MCF 10A (cell line): ENCODE measurements around the gene CCDC92B. TPM values are rescaled to one million over a fixed set of nuclear protein-coding genes. Genes with fewer than 3 reads are reported as not detected.
"Not testable (repeated sequence)": the region's sequence is repeated elsewhere in the genome, so short reads cannot be mapped to it uniquely, and the experiment has no call there.

ENCODE experiments used
- BruUV-seq: library from RNA; stranded (reverse); fragments of 400-500 nt; replicated peaks from 2 replicates; lab custom pipeline; 2021; lab: Mats Ljungman, UMichigan
- CTCF ChIA-PET: fragments of 300-600 bp; sonication (Branson Sonifier 250); formaldehyde crosslinking; extraction: SDS; loops from one replicate; lab custom pipeline; 2021; ENCODE audit warnings: antibody characterized with exemption, inconsistent platforms; lab: Yijun Ruan, JAX
- POLR2A ChIA-PET: fragments of 300-600, 350-650 bp; sonication (Branson Sonifier 250); formaldehyde crosslinking; extraction: SDS; loops from one replicate; lab custom pipeline; 2020; ENCODE audit warnings: antibody characterized with exemption, inconsistent platforms; lab: Yijun Ruan, JAX
- DNase-seq: peaks from one replicate; pipeline ENCODE4 v3.0.0-alpha.2; 2018; ENCODE audit not compliant: unreplicated experiment
- H3K27ac Mint-ChIP-seq: one replicate; pipeline ENCODE4 v1.8.0; 2022; ENCODE audit warnings: mild to moderate bottlenecking, low read depth, mixed read lengths; ENCODE audit not compliant: unreplicated experiment
- H3K27me3 Mint-ChIP-seq: one replicate; pipeline ENCODE4 v1.8.0; 2022; ENCODE audit warnings: mixed read lengths; ENCODE audit not compliant: insufficient read depth, unreplicated experiment
- H3K36me3 Mint-ChIP-seq: one replicate; pipeline ENCODE4 v1.8.0; 2022; ENCODE audit warnings: mild to moderate bottlenecking, moderate library complexity, mixed read lengths; ENCODE audit not compliant: insufficient read depth, unreplicated experiment
- H3K4me1 Mint-ChIP-seq: one replicate; pipeline ENCODE4 v1.8.0; 2022; ENCODE audit warnings: mixed read lengths; ENCODE audit not compliant: insufficient read depth, unreplicated experiment
- H3K4me3 Mint-ChIP-seq: one replicate; pipeline ENCODE4 v1.8.0; 2022; ENCODE audit warnings: mild to moderate bottlenecking, moderate library complexity, mixed read lengths; ENCODE audit not compliant: unreplicated experiment
- H3K9me3 Mint-ChIP-seq: one replicate; pipeline ENCODE4 v1.8.0; 2022; ENCODE audit warnings: mixed read lengths; ENCODE audit not compliant: unreplicated experiment
- intact Hi-C: fragments of 100-400 bp; cut with micrococcal nuclease; formaldehyde crosslinking; loops from 2 replicates; pipeline ENCODE4 v1.14.1; 2022
- total RNA-seq: library from RNA; stranded (reverse); gene quantifications from 2 replicates; pipeline ENCODE4 v1.2.3, GENCODE V29; 2022
- TF ChIP-seq, protein P1 (sequence below): fragments of 200-600 bp; IDR thresholded peaks from one replicate; pipeline ENCODE4 v1.8.0; 2022; ENCODE audit warnings: antibody characterized with exemption, mild to moderate bottlenecking; ENCODE audit not compliant: unreplicated experiment

Gene CCDC92B
- total RNA-seq, 1 experiment from 2014 or later, result not detected

DNA sequence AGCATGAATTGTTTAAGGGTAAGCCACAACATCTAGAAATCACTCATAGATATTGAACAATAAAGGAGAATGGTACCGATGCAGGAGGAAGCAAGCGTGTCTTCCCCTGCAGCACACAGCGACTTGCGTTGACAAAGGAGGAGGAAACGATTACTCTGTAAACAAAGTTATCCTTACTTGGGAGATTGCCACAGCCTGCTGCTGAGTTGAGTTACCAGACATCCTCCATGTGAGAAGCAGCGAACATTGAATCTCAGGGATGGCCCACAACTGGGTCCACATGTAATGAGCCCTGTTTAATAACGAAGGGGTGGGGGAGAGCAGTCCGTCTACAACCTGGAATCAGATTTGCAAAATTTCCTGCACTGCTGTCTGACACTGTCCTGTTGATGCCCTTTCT is 65.5 kb downstream of the CCDC92B start:
- no TSS peak for BruUV-seq
- Mint-ChIP-seq H3K27ac (no peak overlapping the region), H3K9me3 (peaks cover 7% of the 10 kb centered on the region), H3K36me3 (peaks cover 94% of the 10 kb centered on the region), H3K4me1 (no peaks in the 10 kb centered on the region), H3K27me3 (no peaks in the 10 kb centered on the region), H3K4me3 (no peak overlapping the region)
- ChIA-PET CTCF (no interaction called here), POLR2A (interaction anchor here (0.9 kb wide), 1 partner anchor 9 kb away, joined by 3 read pairs; no protein-coding TSS in a partner anchor)
- DNase-seq, result no peak
- intact Hi-C loops, result no loop called here
- TF ChIP-seq, protein P1, sequence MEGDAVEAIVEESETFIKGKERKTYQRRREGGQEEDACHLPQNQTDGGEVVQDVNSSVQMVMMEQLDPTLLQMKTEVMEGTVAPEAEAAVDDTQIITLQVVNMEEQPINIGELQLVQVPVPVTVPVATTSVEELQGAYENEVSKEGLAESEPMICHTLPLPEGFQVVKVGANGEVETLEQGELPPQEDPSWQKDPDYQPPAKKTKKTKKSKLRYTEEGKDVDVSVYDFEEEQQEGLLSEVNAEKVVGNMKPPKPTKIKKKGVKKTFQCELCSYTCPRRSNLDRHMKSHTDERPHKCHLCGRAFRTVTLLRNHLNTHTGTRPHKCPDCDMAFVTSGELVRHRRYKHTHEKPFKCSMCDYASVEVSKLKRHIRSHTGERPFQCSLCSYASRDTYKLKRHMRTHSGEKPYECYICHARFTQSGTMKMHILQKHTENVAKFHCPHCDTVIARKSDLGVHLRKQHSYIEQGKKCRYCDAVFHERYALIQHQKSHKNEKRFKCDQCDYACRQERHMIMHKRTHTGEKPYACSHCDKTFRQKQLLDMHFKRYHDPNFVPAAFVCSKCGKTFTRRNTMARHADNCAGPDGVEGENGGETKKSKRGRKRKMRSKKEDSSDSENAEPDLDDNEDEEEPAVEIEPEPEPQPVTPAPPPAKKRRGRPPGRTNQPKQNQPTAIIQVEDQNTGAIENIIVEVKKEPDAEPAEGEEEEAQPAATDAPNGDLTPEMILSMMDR, result no peak

DNA sequence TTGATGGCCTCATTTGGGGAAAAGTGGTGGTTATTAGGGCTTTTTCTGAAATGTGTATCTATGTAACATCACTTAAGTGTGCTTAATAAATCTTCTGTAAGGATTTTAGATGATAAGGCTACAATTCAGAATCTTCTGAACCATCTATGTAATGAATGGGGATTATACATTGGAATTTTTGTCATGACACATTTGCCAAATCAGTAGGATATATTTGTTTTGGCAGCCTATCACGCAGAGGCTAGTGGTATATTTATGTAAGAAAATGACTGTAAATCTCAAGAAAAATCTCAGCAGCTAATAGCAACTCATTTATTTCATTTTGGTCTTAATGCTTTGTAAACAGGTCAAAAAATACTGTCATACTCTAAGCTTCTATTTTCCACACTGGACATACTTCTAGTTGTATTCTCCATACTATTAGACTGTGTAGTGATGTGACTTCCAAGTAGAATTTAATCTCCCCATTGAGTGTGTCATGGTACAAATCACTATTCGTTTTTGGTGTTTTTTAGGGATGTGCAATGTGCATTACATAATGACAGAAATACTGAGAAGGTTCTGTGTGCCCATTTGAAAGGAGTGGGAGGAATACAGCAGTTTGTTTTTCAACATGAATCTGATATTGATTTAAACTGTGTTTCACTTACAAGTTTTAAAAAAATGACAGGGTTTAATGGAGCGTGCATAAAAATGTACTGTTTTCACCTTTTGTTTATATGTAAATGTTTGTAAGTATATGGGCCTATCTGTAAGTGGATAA is 67.1 kb downstream of the CCDC92B start:
- no peak overlapping the region for H3K27ac Mint-ChIP-seq
- BruUV-seq, result TSS peak; percentile 8
- H3K36me3 Mint-ChIP-seq, result peaks cover 95% of the 10 kb centered on the region
- CTCF ChIA-PET, result interaction anchor here (0.6 kb wide), 1 partner anchor 71 kb away, joined by 4 read pairs; no protein-coding TSS in a partner anchor
- intact Hi-C loops, result no loop called here
- H3K4me3 Mint-ChIP-seq, result no peak overlapping the region
- no peaks in the 10 kb centered on the region for H3K4me1 Mint-ChIP-seq
- DNase-seq, result no peak
- H3K27me3 Mint-ChIP-seq, result no peaks in the 10 kb centered on the region
- TF ChIP-seq, protein P1, result no peak
- POLR2A ChIA-PET, result interaction anchor here (1.0 kb wide), 1 partner anchor 8 kb away, joined by 4 read pairs; no protein-coding TSS in a partner anchor
- peaks cover 8% of the 10 kb centered on the region for H3K9me3 Mint-ChIP-seq

DNA sequence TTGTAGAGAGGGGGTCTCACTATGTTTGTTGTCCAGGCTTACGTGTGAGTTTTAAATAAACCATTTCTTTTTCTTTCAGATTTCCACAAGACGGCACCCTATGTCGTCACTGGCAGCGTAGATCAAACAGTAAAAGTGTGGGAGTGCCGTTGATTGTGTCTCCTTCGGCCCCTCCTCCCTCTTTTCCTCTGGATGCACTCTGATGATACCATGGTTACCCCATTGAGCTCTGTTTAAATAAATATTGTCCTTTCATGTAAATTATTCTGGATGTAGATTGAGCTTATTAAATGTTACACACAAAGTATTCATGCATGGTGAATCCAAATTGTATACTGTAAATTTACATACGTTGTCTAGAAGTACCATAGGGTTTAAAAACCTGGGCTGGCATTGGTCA is 67.8 kb downstream of the CCDC92B start:
- TF ChIP-seq, protein P1, result no peak
- Mint-ChIP-seq H3K4me3 (no peak overlapping the region), H3K4me1 (no peaks in the 10 kb centered on the region), H3K9me3 (peaks cover 8% of the 10 kb centered on the region), H3K27me3 (no peaks in the 10 kb centered on the region), H3K27ac (no peak overlapping the region), H3K36me3 (peaks cover 95% of the 10 kb centered on the region)
- CTCF ChIA-PET, result no interaction called here
- POLR2A ChIA-PET, result no interaction called here
- no peak for DNase-seq
- intact Hi-C loops, result no loop called here
- BruUV-seq, result no TSS peak

DNA sequence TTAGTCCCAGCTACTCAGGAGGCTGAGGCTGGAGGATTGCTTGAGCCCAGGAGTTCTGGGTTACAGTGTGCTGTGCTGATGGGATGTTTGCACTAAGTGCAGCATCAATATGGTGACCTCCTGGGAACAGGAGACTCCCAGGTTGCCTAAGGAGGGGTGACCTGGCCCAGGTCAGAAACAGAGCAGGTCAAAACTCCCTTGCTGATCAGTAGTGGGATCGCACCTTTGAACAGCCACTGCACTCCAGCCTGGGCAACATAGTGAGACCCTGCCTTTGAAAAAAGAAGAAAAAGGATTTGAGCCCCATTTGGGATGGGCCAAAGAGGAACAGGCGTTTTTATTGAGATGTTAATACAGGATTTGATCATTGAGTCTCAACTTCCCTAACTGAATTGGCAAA is 68.5 kb downstream of the CCDC92B start:
- no peaks in the 10 kb centered on the region for H3K27me3 Mint-ChIP-seq
- CTCF ChIA-PET, result interaction anchor here (0.6 kb wide), 1 partner anchor 1254 kb away, joined by 3 read pairs; no protein-coding TSS in a partner anchor

DNA sequence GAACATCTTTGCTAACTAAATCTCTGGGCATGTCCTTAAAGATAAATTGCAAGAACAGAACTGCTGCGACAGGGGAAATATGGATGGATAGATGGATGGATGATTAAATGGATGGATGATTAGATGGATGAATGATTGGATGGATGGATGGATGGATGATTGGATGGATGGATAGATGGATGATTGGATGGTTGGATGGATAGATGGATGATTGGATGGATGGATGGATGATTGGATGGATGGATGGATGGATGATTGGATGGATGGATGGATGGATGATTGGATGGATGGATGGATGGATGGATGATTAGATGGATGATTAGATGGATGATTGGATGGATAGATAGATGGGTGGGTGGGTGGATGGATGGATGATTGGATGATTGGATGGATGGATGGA is 70.2 kb downstream of the CCDC92B start:
- H3K4me1 Mint-ChIP-seq, H3K9me3 Mint-ChIP-seq, DNase-seq, H3K4me3 Mint-ChIP-seq, H3K27me3 Mint-ChIP-seq, BruUV-seq, CTCF ChIA-PET, H3K27ac Mint-ChIP-seq: not testable (repeated sequence)
- intact Hi-C loops, result loop anchor here (5.0 kb wide), 2 partner anchors 82 to 167 kb away; partner anchors contain the start of gene METTL16
- peaks cover 98% of the 10 kb centered on the region for H3K36me3 Mint-ChIP-seq
- POLR2A ChIA-PET, result interaction anchor here (1.4 kb wide), 1 partner anchor 8 kb away, joined by 4 read pairs; no protein-coding TSS in a partner anchor

More for the DNA sequence above, 68.5 kb downstream of the CCDC92B start:
- H3K4me1 Mint-ChIP-seq, result no peaks in the 10 kb centered on the region
- POLR2A ChIA-PET, result no interaction called here
- intact Hi-C loops, result no loop called here
- TF ChIP-seq, protein P1, result no peak
- no TSS peak for BruUV-seq
- H3K9me3 Mint-ChIP-seq, result peaks cover 8% of the 10 kb centered on the region
- H3K4me3 Mint-ChIP-seq, result no peak overlapping the region
- no peak overlapping the region for H3K27ac Mint-ChIP-seq
- no peak for DNase-seq
- peaks cover 95% of the 10 kb centered on the region for H3K36me3 Mint-ChIP-seq
